HEK293T (cell line): ENCODE results near the gene SUB1.

Experiments
- ARNT ChIP-seq: fragments of 450-650 bp; IDR thresholded peaks from 2 replicates; pipeline ENCODE4 v1.6.1; 2017; ENCODE audit warnings: mild to moderate bottlenecking
- BHLHE40 ChIP-seq: fragments of 450-650 bp; IDR thresholded peaks from 2 replicates; pipeline ENCODE4 v1.6.1; 2016; ENCODE audit warnings: mild to moderate bottlenecking, moderate library complexity, borderline replicate concordance
- ELF4 ChIP-seq: fragments of 450-650 bp; IDR thresholded peaks from 2 replicates; pipeline ENCODE4 v1.6.1; 2017; ENCODE audit warnings: antibody characterized with exemption
- FOXA1 ChIP-seq: fragments of 450-650 bp; IDR thresholded peaks from 2 replicates; pipeline ENCODE4 v1.6.1; 2016; ENCODE audit warnings: mild to moderate bottlenecking
- FOXK2 ChIP-seq: fragments of 450-650 bp; IDR thresholded peaks from 2 replicates; pipeline ENCODE4 v1.6.1; 2016; ENCODE audit warnings: mild to moderate bottlenecking
- FOXM1 ChIP-seq: fragments of 450-650 bp; IDR thresholded peaks from 2 replicates; pipeline ENCODE4 v1.6.1; 2017; ENCODE audit warnings: mild to moderate bottlenecking, borderline replicate concordance
- HDGF ChIP-seq: fragments of 450-650 bp; IDR thresholded peaks from 2 replicates; pipeline ENCODE4 v1.6.1; 2017; ENCODE audit warnings: antibody characterized with exemption, borderline replicate concordance
- LEF1 ChIP-seq: fragments of 450-650 bp; IDR thresholded peaks from 2 replicates; pipeline ENCODE4 v1.6.1; 2017; ENCODE audit warnings: mild to moderate bottlenecking, borderline replicate concordance
- SP1 ChIP-seq: fragments of 450-650 bp; IDR thresholded peaks from 2 replicates; pipeline ENCODE4 v1.6.1; 2017

DNA sequence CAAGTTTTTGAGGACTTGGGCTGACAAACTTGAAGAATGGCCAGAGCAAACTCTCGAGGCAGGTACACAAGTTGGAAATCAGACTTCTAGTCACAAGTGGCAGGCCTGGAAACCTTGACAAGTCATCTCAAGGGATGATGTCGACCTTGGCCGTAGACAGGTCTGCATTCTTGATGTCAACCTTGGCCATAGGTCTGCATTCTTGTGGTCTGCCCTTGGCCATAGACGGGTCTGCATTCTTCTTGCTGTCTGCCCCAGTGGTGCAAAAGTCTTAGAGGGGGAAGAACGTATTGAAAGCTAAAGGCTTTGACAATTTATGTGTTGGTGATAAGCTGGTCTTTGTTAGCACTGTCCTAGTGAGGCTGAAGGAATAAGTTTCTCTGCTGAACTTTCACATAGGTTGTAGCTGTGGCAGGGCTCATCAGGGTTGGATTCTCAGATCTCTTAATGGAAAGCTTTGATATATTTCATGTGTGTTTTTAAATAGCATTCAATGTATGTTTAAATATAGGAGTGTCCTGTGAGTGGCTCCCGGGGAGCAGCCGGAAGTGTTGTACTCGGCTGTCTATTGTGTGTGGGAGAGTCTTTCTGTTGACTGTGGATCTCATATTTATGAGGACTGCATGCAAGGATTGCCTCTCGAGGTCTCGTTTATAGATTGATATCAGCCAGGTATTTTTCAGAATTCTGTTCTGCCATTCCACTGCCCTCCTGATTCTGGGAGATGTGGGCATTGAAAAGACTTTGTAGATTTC lies 27.0 kb downstream of the SUB1 start:
- TF ChIP-seq FOXM1 (no peak), FOXK2 (no peak), BHLHE40 (no peak), LEF1 (no peak), ELF4 (no peak), FOXA1 (no peak), ARNT (no peak), HDGF (no peak), SP1 (no peak)
